DND-41 (cell line): ENCODE measurements around the gene OR5AU1.

ENCODE experiments used
- EZH2 ChIP-seq: IDR thresholded peaks from 3 replicates; pipeline ENCODE4 v1.6.1; 2012; ENCODE audit warnings: borderline replicate concordance, low read depth, mild to moderate bottlenecking, moderate library complexity, low read length, inconsistent platforms; ENCODE audit not compliant: severe bottlenecking
- TF ChIP-seq, protein P1 (sequence below): IDR thresholded peaks from 2 replicates; pipeline ENCODE4 v1.5.1; 2012; ENCODE audit warnings: borderline replicate concordance, low read length, moderate library complexity, mild to moderate bottlenecking; ENCODE audit not compliant: poor library complexity, severe bottlenecking; ENCODE audit errors: extremely low read depth

- TF ChIP-seq, protein P1, sequence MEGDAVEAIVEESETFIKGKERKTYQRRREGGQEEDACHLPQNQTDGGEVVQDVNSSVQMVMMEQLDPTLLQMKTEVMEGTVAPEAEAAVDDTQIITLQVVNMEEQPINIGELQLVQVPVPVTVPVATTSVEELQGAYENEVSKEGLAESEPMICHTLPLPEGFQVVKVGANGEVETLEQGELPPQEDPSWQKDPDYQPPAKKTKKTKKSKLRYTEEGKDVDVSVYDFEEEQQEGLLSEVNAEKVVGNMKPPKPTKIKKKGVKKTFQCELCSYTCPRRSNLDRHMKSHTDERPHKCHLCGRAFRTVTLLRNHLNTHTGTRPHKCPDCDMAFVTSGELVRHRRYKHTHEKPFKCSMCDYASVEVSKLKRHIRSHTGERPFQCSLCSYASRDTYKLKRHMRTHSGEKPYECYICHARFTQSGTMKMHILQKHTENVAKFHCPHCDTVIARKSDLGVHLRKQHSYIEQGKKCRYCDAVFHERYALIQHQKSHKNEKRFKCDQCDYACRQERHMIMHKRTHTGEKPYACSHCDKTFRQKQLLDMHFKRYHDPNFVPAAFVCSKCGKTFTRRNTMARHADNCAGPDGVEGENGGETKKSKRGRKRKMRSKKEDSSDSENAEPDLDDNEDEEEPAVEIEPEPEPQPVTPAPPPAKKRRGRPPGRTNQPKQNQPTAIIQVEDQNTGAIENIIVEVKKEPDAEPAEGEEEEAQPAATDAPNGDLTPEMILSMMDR = no peak
- no peak for TF ChIP-seq EZH2
Measured at GRCh38 chr14:21171128-21171527, 15.3 kb upstream of the OR5AU1 start.
